Aorta (tissue), 5 donors: Measurements from ENCODE around the gene PNPLA7. TPM values are rescaled to one million over a fixed set of nuclear protein-coding genes. Genes with fewer than 3 reads are reported as not detected.

Source experiments
- ATAC-seq: fragments of 200-7000 bp; cut with Tn5 transposase; one replicate; pipeline ENCODE4 v1.9.1; 2022; ENCODE audit warnings: moderate library complexity; ENCODE audit not compliant: low FRiP score
- DNase-seq, 2 donors: peaks; one replicate each; pipeline ENCODE4 v3.0.0-alpha.2; 2020
- H3K27ac ChIP-seq, 2 donors: one replicate each; pipeline ENCODE4 v1.5.1; 2013; ENCODE audit warnings: low read length in 2 of 2, mild to moderate bottlenecking in 2 of 2, moderate library complexity in 2 of 2, control low read depth in 1 of 2, inconsistent platforms in 1 of 2, low read depth in 1 of 2
- H3K27me3 ChIP-seq, 2 donors: one replicate each; pipeline ENCODE4 v1.6.1; 2013; ENCODE audit warnings: control low read depth in 1 of 2, low read length in 1 of 2, mild to moderate bottlenecking in 1 of 2, moderate library complexity in 1 of 2; ENCODE audit not compliant: insufficient read depth in 2 of 2, control insufficient read depth in 1 of 2
- H3K36me3 ChIP-seq, 2 donors: one replicate each; pipeline ENCODE4 v1.6.1; 2013; ENCODE audit warnings: control low read depth in 1 of 2, low read length in 1 of 2, mild to moderate bottlenecking in 1 of 2; ENCODE audit not compliant: insufficient read depth in 2 of 2, control insufficient read depth in 1 of 2
- H3K4me1 ChIP-seq, 2 donors: one replicate each; pipeline ENCODE4 v1.6.1; 2013; ENCODE audit warnings: low read length in 2 of 2, control low read depth in 1 of 2, mild to moderate bottlenecking in 1 of 2, moderate library complexity in 1 of 2; ENCODE audit not compliant: insufficient read depth in 2 of 2, control insufficient read depth in 1 of 2
- H3K4me3 ChIP-seq, 2 donors: one replicate each; pipeline ENCODE4 v1.5.1; 2013; ENCODE audit warnings: low read length in 2 of 2, control low read depth in 1 of 2, mild to moderate bottlenecking in 1 of 2
- H3K9me3 ChIP-seq: one replicate; pipeline ENCODE4 v1.6.1; 2013; ENCODE audit warnings: mild to moderate bottlenecking, low read length; ENCODE audit not compliant: control insufficient read depth
- WGBS, 2 donors: extraction: QIAGEN DNeasy Blood & Tissue Kit; methylation state at CpG; one replicate each; pipeline ENCODE4 v1.1.7; 2013; 5-methylcytosine and 5-hydroxymethylcytosine counted together
- intact Hi-C, 2 donors: fragments of 100-400 bp; cut with DNase I; formaldehyde crosslinking; loops; one replicate each; pipeline versions ENCODE4 v1.14.2 to v1.15.0; 2022
- polyA plus RNA-seq, 2 donors: library from polyadenylated mRNA; stranded (reverse); fragments of 200-250 nt; gene quantifications; one replicate each; pipeline ENCODE4 v1.2.3, GENCODE V29; 2013
- total RNA-seq, 2 donors: library from RNA; stranded (reverse); fragmentation: NEBNext Ultra II Directional; extraction: Animal tissue kit (Norgen Biotek cat#: 25700); gene quantifications; one replicate each; pipeline ENCODE4 v1.2.1, GENCODE V29; 2021
- donor health status: healthy with polysubstance abuse.
- donor health status: Bipolar disorder and iron deficiency.
- donor health status: DM: no; HTN: no; CAD: no.
- donor health status: DM: no; HTN: no; CAD: no.
- donor health status: DM: yes; HTN: yes; CAD: no.

PNPLA7 gene
- total and polyA plus RNA-seq, 4 donors: 2.1 to 36.6 (median 9.0) TPM

GRCh38 chr9:137438591-137439157, 111.5 kb downstream of the PNPLA7 start:
- H3K27ac ChIP-seq: no peak overlapping the region
- no peaks in the 10 kb centered on the region for H3K36me3 ChIP-seq
- peak; percentile 37 to 56 for DNase-seq
- no peaks in the 10 kb centered on the region for H3K27me3 ChIP-seq
- intact Hi-C loops: no loop called here
- WGBS, 2 donors: 73 to 79% methylated on average over 18 to 22 of the region's 22 CpGs
- ATAC-seq: no peak
- no peaks in the 10 kb centered on the region for H3K4me1 ChIP-seq
- no peaks in the 10 kb centered on the region for H3K9me3 ChIP-seq
- no peak overlapping the region for H3K4me3 ChIP-seq

GRCh38 chr9:137437691-137438590, 112.3 kb downstream of the PNPLA7 start:
- H3K4me1 ChIP-seq: no peaks in the 10 kb centered on the region
- intact Hi-C loops: no loop called here
- H3K9me3 ChIP-seq: no peaks in the 10 kb centered on the region
- no peak overlapping the region for H3K4me3 ChIP-seq
- WGBS, 2 donors: 60 to 63% methylated on average over 36 to 40 of the region's 40 CpGs
- H3K36me3 ChIP-seq: no peaks in the 10 kb centered on the region
- H3K27me3 ChIP-seq: no peaks in the 10 kb centered on the region
- H3K27ac ChIP-seq: no peak overlapping the region
- ATAC-seq (no peak), DNase-seq (peak; percentile 40 to 74)

GRCh38 chr9:137436761-137437600, 113.2 kb downstream of the PNPLA7 start:
- 77 to 82% methylated on average over 24 of the region's 24 CpGs for WGBS, 2 donors
- Histone ChIP-seq H3K4me3 (no peak overlapping the region), H3K27ac (no peak overlapping the region), H3K27me3 (no peaks in the 10 kb centered on the region), H3K9me3 (no peaks in the 10 kb centered on the region), H3K36me3 (no peaks in the 10 kb centered on the region), H3K4me1 (no peaks in the 10 kb centered on the region)
- ATAC-seq: no peak
- DNase-seq: peak; percentile 43 to 64
- intact Hi-C loops: no loop called here

GRCh38 chr9:137435980-137436760, 114.0 kb downstream of the PNPLA7 start:
- intact Hi-C loops: no loop called here
- peak; percentile 87 to 94 for DNase-seq

GRCh38 chr9:137435381-137435891, 114.8 kb downstream of the PNPLA7 start:
- H3K36me3 ChIP-seq: no peaks in the 10 kb centered on the region
- no peak overlapping the region for H3K4me3 ChIP-seq
- no peaks in the 10 kb centered on the region for H3K4me1 ChIP-seq
- ATAC-seq: no peak
- intact Hi-C loops: no loop called here
- no peaks in the 10 kb centered on the region for H3K27me3 ChIP-seq
- DNase-seq: no peak
- H3K27ac ChIP-seq: no peak overlapping the region
- H3K9me3 ChIP-seq: no peaks in the 10 kb centered on the region
- 81 to 82% methylated on average over 20 of the region's 20 CpGs for WGBS, 2 donors

More at GRCh38 chr9:137435980-137436760, 114.0 kb downstream of the PNPLA7 start:
- Histone ChIP-seq H3K4me1 (no peaks in the 10 kb centered on the region), H3K27me3 (no peaks in the 10 kb centered on the region), H3K4me3 (no peak overlapping the region), H3K36me3 (no peaks in the 10 kb centered on the region), H3K27ac (no peak overlapping the region), H3K9me3 (no peaks in the 10 kb centered on the region)
- WGBS, 2 donors: 56 to 63% methylated on average over 31 to 42 of the region's 42 CpGs
- peak; percentile 53 for ATAC-seq

- 89 to 93% methylated on average over 39 to 43 of the region's 43 CpGs for WGBS, 2 donors
- no peaks in the 10 kb centered on the region for H3K27me3 ChIP-seq
- intact Hi-C loops: no loop called here
Measured at GRCh38 chr9:137434498-137435380, 115.5 kb downstream of the PNPLA7 start.

GRCh38 chr9:137433916-137434431, 116.2 kb downstream of the PNPLA7 start:
- H3K4me3 ChIP-seq: no peak overlapping the region
- no peaks in the 10 kb centered on the region for H3K9me3 ChIP-seq
- intact Hi-C loops: no loop called here
- ATAC-seq: no peak
- H3K27me3 ChIP-seq: no peaks in the 10 kb centered on the region
- peak; percentile 48 to 72 for DNase-seq
- WGBS, 2 donors: 89 to 91% methylated on average over 16 to 26 of the region's 26 CpGs
- no peaks in the 10 kb centered on the region for H3K36me3 ChIP-seq
- H3K4me1 ChIP-seq: no peaks in the 10 kb centered on the region
- no peak overlapping the region for H3K27ac ChIP-seq

More at GRCh38 chr9:137434498-137435380, 115.5 kb downstream of the PNPLA7 start:
- DNase-seq (peak; percentile 53 to 77), ATAC-seq (no peak)
- H3K9me3 ChIP-seq: no peaks in the 10 kb centered on the region
- H3K4me1 ChIP-seq: no peaks in the 10 kb centered on the region
- H3K4me3 ChIP-seq: no peak overlapping the region
- H3K27ac ChIP-seq: no peak overlapping the region
- no peaks in the 10 kb centered on the region for H3K36me3 ChIP-seq
